ENCODE measurements around the gene SLC47A2.
A peak's percentile ranks its signal among the peaks of the same experiment; 100 is the strongest.

SLC47A2 gene

GRCh38 chr17:19747159-19747719 is 30.9 kb upstream of the SLC47A2 start:
- DNase-seq: no peak

- DNase-seq: no peak
Observed at GRCh38 chr17:19746517-19746916, 30.1 kb upstream of the SLC47A2 start.

GRCh38 chr17:19744922-19745757 is 28.8 kb upstream of the SLC47A2 start:
- peak; percentile 86 for DNase-seq

GRCh38 chr17:19744492-19744891 is 28.1 kb upstream of the SLC47A2 start:
- DNase-seq: no peak

- DNase-seq: no peak
Observed at GRCh38 chr17:19743101-19744100, 27.0 kb upstream of the SLC47A2 start.

GRCh38 chr17:19742495-19742894 is 26.1 kb upstream of the SLC47A2 start:
- DNase-seq: no peak

GRCh38 chr17:19741832-19742457 is 25.6 kb upstream of the SLC47A2 start:
- no peak for DNase-seq

- no peak for DNase-seq
Observed at GRCh38 chr17:19740933-19741332, 24.5 kb upstream of the SLC47A2 start.

- no peak for DNase-seq
Observed at GRCh38 chr17:19739241-19740201, 23.1 kb upstream of the SLC47A2 start.

- no peak for DNase-seq
Observed at GRCh38 chr17:19738757-19739156, 22.4 kb upstream of the SLC47A2 start.

- no peak for DNase-seq
Observed at GRCh38 chr17:19738073-19738449, 21.7 kb upstream of the SLC47A2 start.

- DNase-seq: no peak
Observed at GRCh38 chr17:19737305-19738072, 21.1 kb upstream of the SLC47A2 start.

- no peak for DNase-seq
Observed at GRCh38 chr17:19736071-19736470, 19.7 kb upstream of the SLC47A2 start.

- DNase-seq: no peak
Observed at GRCh38 chr17:19733953-19734526, 17.7 kb upstream of the SLC47A2 start.

GRCh38 chr17:19731626-19732025 is 15.2 kb upstream of the SLC47A2 start:
- no peak for DNase-seq

GRCh38 chr17:19730843-19731242 is 14.5 kb upstream of the SLC47A2 start:
- DNase-seq: no peak

- no peak for DNase-seq
Observed at GRCh38 chr17:19729900-19730299, 13.5 kb upstream of the SLC47A2 start.

- no peak for DNase-seq
Observed at GRCh38 chr17:19728084-19728495, 11.7 kb upstream of the SLC47A2 start.

- no peak for DNase-seq
Observed at GRCh38 chr17:19727501-19728078, 11.2 kb upstream of the SLC47A2 start.

Data from activated CD4-positive, alpha-beta T cell treated with anti-CD3 and anti-CD28 coated beads, Interleukin-10, Interleukin-2, amounts not matched to agents 100 ng/mL and 50 ng/mL, durations not matched to agents 16 hours and 8 hours (primary cell).